Endothelial cell of umbilical vein (primary cell): Measurements from ENCODE around the gene HSPA12A. TPM values are rescaled to one million over a fixed set of nuclear protein-coding genes. Genes with fewer than 3 reads are reported as not detected.

Source experiments
- BruUV-seq: library from RNA; stranded (reverse); fragments of 400-500 nt; replicated peaks from 2 replicates; lab custom pipeline; 2021; lab: Mats Ljungman, UMichigan
- CTCF ChIA-PET: fragments of 300-600, 350-600 bp; sonication (Branson Sonifier 250); formaldehyde crosslinking; loops from one replicate; lab custom pipeline; 2021; ENCODE audit warnings: antibody characterized with exemption, inconsistent platforms; lab: Charles Lee
- POLR2A ChIA-PET: fragments of 300-600, 350-600 bp; sonication (Branson Sonifier 250); formaldehyde crosslinking; loops from one replicate; lab custom pipeline; 2021; ENCODE audit warnings: antibody characterized with exemption, inconsistent platforms; lab: Charles Lee
- DNase-seq: peaks from one replicate; pipeline ENCODE4 v3.0.0-alpha.2; 2011; ENCODE audit warnings: low read depth, low spot score
- FAIRE-seq: peaks from 2 replicates; lab custom pipeline; 2011; peaks lifted over from hg19 to GRCh38; lab: Jason Lieb, UNC
- H2AFZ ChIP-seq: 2 replicates; pipeline ENCODE4 v1.6.0; 2012; ENCODE audit warnings: low read depth, low read length, control low read depth, inconsistent platforms
- H3K27ac ChIP-seq: 2 replicates; pipeline ENCODE4 v1.5.1; 2011; ENCODE audit warnings: low read depth, mild to moderate bottlenecking, control low read depth, low read length, moderate library complexity; ENCODE audit not compliant: insufficient read depth
- H3K27me3 ChIP-seq, 2 experiments: 2 replicates each; pipeline versions ENCODE4 v1.6.0 to v1.6.1; 2011; ENCODE audit warnings: low read length in 2 of 2, mixed read lengths in 1 of 2; ENCODE audit not compliant: control insufficient read depth in 2 of 2, insufficient read depth in 2 of 2
- H3K36me3 ChIP-seq, 2 experiments: 2 replicates in 1 of 2; 3 replicates in 1 of 2; pipeline ENCODE4 v1.5.1; 2011; ENCODE audit warnings: low read length in 2 of 2, mild to moderate bottlenecking in 1 of 2, moderate library complexity in 1 of 2; ENCODE audit not compliant: control insufficient read depth in 2 of 2, insufficient read depth in 2 of 2; ENCODE audit errors: extremely low read depth in 1 of 2
- H3K4me1 ChIP-seq: 3 replicates; pipeline ENCODE4 v1.5.1; 2011; ENCODE audit warnings: mild to moderate bottlenecking, low read length; ENCODE audit not compliant: control insufficient read depth, insufficient read depth; ENCODE audit errors: extremely low read depth
- H3K4me2 ChIP-seq: 2 replicates; pipeline ENCODE4 v1.6.1; 2011; ENCODE audit warnings: low read length, control low read depth, mixed read lengths; ENCODE audit not compliant: insufficient read depth
- H3K4me3 ChIP-seq, 3 experiments: fragments of 200-600 bp in 1 of 3; sonication (generic), shearing (Covaris generic) in 1 of 3; replicated peaks in 1 of 3; 2 replicates each; pipeline ENCODE4 v1.5.1; 2011 to 2016; ENCODE audit warnings: control low read depth in 3 of 3, low read length in 3 of 3, mild to moderate bottlenecking in 2 of 3, inconsistent platforms in 1 of 3, low read depth in 1 of 3, moderate library complexity in 1 of 3; ENCODE audit not compliant: insufficient read depth in 1 of 3
- H3K79me2 ChIP-seq: 2 replicates; pipeline ENCODE4 v1.6.0; 2012; ENCODE audit warnings: low read length, inconsistent platforms; ENCODE audit not compliant: control insufficient read depth, insufficient read depth
- H3K9ac ChIP-seq: replicated peaks from 2 replicates; pipeline ENCODE3; 2011; ENCODE audit warnings: low read length, control low read depth; ENCODE audit not compliant: insufficient read depth; ENCODE audit errors: extremely low read depth
- H3K9me1 ChIP-seq: replicated peaks from 3 replicates; pipeline ENCODE4 v1.6.0; 2011; ENCODE audit warnings: mild to moderate bottlenecking, low read length; ENCODE audit not compliant: control insufficient read depth, insufficient read depth; ENCODE audit errors: extremely low read depth
- H3K9me3 ChIP-seq: replicated peaks from 2 replicates; pipeline ENCODE4 v1.5.1; 2012; ENCODE audit warnings: low read length, inconsistent platforms; ENCODE audit not compliant: control insufficient read depth, insufficient read depth
- H4K20me1 ChIP-seq: replicated peaks from 2 replicates; pipeline ENCODE3; 2011; ENCODE audit warnings: mild to moderate bottlenecking, low read length; ENCODE audit not compliant: control insufficient read depth, insufficient read depth; ENCODE audit errors: extremely low read depth
- CTCF ChIP-seq, 2 donors: IDR thresholded peaks; 1 replicate in 1 of 2; 2 replicates in 1 of 2; pipeline ENCODE4 v1.5.1; 2011; ENCODE audit warnings: low read length in 2 of 2, mild to moderate bottlenecking in 2 of 2, moderate library complexity in 2 of 2, control low read depth in 1 of 2, inconsistent platforms in 1 of 2, low read depth in 1 of 2; ENCODE audit not compliant: insufficient read depth in 1 of 2; ENCODE audit errors: extremely low read depth in 1 of 2
- EZH2 ChIP-seq: IDR thresholded peaks from 2 replicates; pipeline ENCODE4 v1.6.1; 2012; ENCODE audit warnings: borderline replicate concordance, low read depth, mild to moderate bottlenecking, moderate library complexity, low read length, inconsistent platforms; ENCODE audit not compliant: severe bottlenecking
- FOS ChIP-seq: IDR thresholded peaks from 2 replicates; pipeline ENCODE4 v1.6.1; 2011; ENCODE audit warnings: mild to moderate bottlenecking, low read length, moderate library complexity, borderline replicate concordance; ENCODE audit not compliant: insufficient read depth
- GATA2 ChIP-seq: IDR thresholded peaks from 2 replicates; pipeline ENCODE4 v1.7.0; 2011; ENCODE audit warnings: low read depth, mild to moderate bottlenecking, moderate library complexity, mixed read lengths, low read length; ENCODE audit not compliant: insufficient read length, insufficient read depth
- JUN ChIP-seq: IDR thresholded peaks from 2 replicates; pipeline ENCODE4 v1.6.1; 2011; ENCODE audit warnings: borderline replicate concordance, low read depth; ENCODE audit not compliant: insufficient read length, insufficient read depth
- MAX ChIP-seq: IDR thresholded peaks from 2 replicates; pipeline ENCODE4 v1.6.1; 2011; ENCODE audit not compliant: insufficient read depth, insufficient read length
- MYC ChIP-seq: IDR thresholded peaks from one replicate; pipeline ENCODE4 v1.6.1; 2011; ENCODE audit warnings: mild to moderate bottlenecking, low read depth, low read length
- POLR2A ChIP-seq: IDR thresholded peaks from 2 replicates; pipeline ENCODE4 v1.6.1; 2012; ENCODE audit warnings: low read depth, mild to moderate bottlenecking, control low read depth, low read length
- POLR2AphosphoS5 ChIP-seq: IDR thresholded peaks from 2 replicates; pipeline ENCODE4 v1.6.1; 2012; ENCODE audit warnings: low read depth, mild to moderate bottlenecking, control low read depth, low read length, moderate library complexity; ENCODE audit not compliant: insufficient read depth
- dilution Hi-C: fragments of 300-500 bp; cut with MboI; formaldehyde crosslinking; loops from one replicate; pipeline ENCODE4 v1.15.0; 2019; ENCODE audit warnings: low sequenced_read_pairs; ENCODE audit not compliant: extremely low pct_ligation_motif_present
- intact Hi-C: fragments of 100-400 bp; cut with micrococcal nuclease; formaldehyde crosslinking; loops from one replicate; pipeline ENCODE4 v1.10.0; 2022
- polyA plus RNA-seq, 4 experiments: library from polyadenylated mRNA; depleted of rRNA in 3 of 4; stranded (reverse) in 3 of 4; unstranded in 1 of 4; fragments of >200 nt; gene quantifications; 2 replicates each; pipeline versions ENCODE4 v1.2.1 to v1.2.3, GENCODE V29; 2011 to 2012; ENCODE audit warnings: missing spikeins in 1 of 4
- total RNA-seq: library from RNA; stranded (reverse); gene quantifications from 2 replicates; pipeline ENCODE4 v1.2.3, GENCODE V29; 2021

HSPA12A gene
- total and polyA plus RNA-seq, 2 donors (not counting 3 experiments of a cell fraction or from before 2014, with no cell fraction given) = 0.22 to 0.29 TPM

GRCh38 chr10:116685807-116686206 is 56.6 kb downstream of the HSPA12A start:
- BruUV-seq = no TSS peak
- H3K9me3 ChIP-seq = no peaks in the 10 kb centered on the region
- H3K4me3 ChIP-seq = no peak overlapping the region
- dilution Hi-C loops (no loop called here), intact Hi-C loops (no loop called here)
- H2AFZ ChIP-seq = no peak overlapping the region
- ChIA-PET POLR2A (no interaction called here), CTCF (interaction anchor here (2.6 to 5.5 kb wide), 2 partner anchors 102 to 489 kb away, joined by 8 to 120 read pairs; no protein-coding TSS in a partner anchor)
- H3K79me2 ChIP-seq = no peaks in the 10 kb centered on the region
- no peaks in the 10 kb centered on the region for H4K20me1 ChIP-seq
- no peaks in the 10 kb centered on the region for H3K9me1 ChIP-seq
- TF ChIP-seq CTCF (IDR thresholded peaks at IDR 0.05; ENCODE audit: extremely low read depth in 1 of 2, insufficient read depth in 1 of 2, low read depth in 1 of 2, low read length in 2 of 2) = no peak
- no peak for TF ChIP-seq JUN
- no peak for TF ChIP-seq MAX
- no peak for TF ChIP-seq POLR2AphosphoS5
- no peak for TF ChIP-seq POLR2A
- no peak for TF ChIP-seq MYC
- no peak for TF ChIP-seq FOS
- no peak for TF ChIP-seq GATA2
- TF ChIP-seq EZH2 = no peak
- H3K36me3 ChIP-seq = no peaks in the 10 kb centered on the region
- no peaks in the 10 kb centered on the region for H3K27me3 ChIP-seq
- no peak overlapping the region for H3K4me2 ChIP-seq
- H3K27ac ChIP-seq = no peak overlapping the region
- DNase-seq (no peak), FAIRE-seq (no peak)
- no peaks in the 10 kb centered on the region for H3K4me1 ChIP-seq
- no peak overlapping the region for H3K9ac ChIP-seq
